Cardiac fibroblast (primary cell): ENCODE results near the gene MACF1.
"Not testable (repeated sequence)": the region's sequence is repeated elsewhere in the genome, so short reads cannot be mapped to it uniquely, and the experiment has no call there.

Source experiments
- DNase-seq, 2 donors: peaks; one replicate each; pipeline versions ENCODE4 v3.0.0 to v3.0.0-alpha.2; 2010; ENCODE audit warnings: low read depth in 2 of 2
- H3K4me3 ChIP-seq, 2 donors: replicated peaks in 1 of 2; 1 replicate in 1 of 2; 2 replicates in 1 of 2; pipeline ENCODE4 v1.5.1; 2011; ENCODE audit warnings: low read depth in 2 of 2, low read length in 2 of 2, mild to moderate bottlenecking in 2 of 2, moderate library complexity in 1 of 2
- CTCF ChIP-seq: IDR thresholded peaks from one replicate; pipeline ENCODE4 v1.5.1; 2011; ENCODE audit warnings: low read depth, mild to moderate bottlenecking, low read length, inconsistent platforms

The MACF1 gene

DNA sequence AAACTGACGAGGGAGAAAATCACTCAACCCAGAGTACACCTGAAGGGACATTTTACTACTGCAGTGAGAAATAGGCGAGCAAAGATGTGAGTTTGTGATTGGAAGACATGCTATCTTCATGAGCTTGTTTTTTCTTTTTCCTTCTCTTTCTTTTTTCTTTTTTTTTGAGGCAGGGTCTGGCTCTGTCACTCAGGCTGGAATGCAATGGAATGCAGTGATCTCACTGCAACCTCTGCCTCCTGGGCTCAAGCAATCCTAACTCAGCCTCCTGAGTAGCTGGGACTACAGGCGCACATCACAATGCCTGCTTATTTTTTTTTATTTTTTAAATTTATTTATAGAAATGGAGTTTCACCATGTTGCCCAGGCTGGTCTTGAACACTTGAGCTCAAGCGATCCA, 312.3 kb downstream of the MACF1 start:
- DNase-seq, H3K4me3 ChIP-seq: not testable (repeated sequence)

DNA sequence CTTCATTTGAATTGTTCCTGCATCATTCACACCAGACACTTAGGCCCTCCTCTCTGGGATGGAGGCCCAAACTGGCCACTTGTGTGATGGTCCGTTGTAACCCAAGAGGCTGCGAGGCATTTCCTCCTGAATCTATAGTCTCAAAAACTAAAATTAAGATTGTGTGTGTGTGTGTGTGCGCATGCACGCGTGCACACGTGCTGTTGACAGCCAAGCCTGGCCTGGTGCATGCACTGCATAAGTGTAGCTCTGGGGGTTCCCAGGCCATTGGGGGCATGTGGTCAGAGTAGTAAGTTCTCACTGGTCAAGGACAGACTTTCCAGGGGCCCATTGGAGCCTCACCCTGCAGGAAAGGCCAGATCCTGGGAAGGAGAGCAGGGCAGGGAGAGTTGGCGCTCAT, 313.4 kb downstream of the MACF1 start:
- not testable (repeated sequence) for H3K4me3 ChIP-seq, DNase-seq

DNA sequence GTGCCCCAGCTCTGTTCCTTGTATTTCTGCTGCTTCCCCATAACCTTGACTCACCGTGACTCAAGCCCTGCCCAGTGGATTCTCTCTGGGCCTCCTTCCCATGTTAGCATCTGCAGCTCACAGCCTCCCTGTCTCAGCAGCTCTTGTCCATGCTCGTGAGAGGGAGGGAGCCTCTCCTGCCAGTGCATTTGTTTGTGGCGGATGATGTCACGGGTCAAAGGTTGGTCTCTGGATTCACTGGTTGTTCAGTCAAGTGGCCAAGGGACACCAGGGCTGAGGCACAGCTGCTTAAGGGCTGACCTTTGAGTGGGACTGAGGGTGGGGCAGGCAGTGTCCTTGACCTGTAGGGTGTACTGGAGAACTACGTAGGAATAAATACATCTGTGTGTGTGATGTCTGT, 314.9 kb downstream of the MACF1 start:
- DNase-seq, H3K4me3 ChIP-seq: not testable (repeated sequence)

- H3K4me3 ChIP-seq, DNase-seq: not testable (repeated sequence)
Observed at GRCh38 chr1:39522221-39522620, 317.7 kb downstream of the MACF1 start.

DNA sequence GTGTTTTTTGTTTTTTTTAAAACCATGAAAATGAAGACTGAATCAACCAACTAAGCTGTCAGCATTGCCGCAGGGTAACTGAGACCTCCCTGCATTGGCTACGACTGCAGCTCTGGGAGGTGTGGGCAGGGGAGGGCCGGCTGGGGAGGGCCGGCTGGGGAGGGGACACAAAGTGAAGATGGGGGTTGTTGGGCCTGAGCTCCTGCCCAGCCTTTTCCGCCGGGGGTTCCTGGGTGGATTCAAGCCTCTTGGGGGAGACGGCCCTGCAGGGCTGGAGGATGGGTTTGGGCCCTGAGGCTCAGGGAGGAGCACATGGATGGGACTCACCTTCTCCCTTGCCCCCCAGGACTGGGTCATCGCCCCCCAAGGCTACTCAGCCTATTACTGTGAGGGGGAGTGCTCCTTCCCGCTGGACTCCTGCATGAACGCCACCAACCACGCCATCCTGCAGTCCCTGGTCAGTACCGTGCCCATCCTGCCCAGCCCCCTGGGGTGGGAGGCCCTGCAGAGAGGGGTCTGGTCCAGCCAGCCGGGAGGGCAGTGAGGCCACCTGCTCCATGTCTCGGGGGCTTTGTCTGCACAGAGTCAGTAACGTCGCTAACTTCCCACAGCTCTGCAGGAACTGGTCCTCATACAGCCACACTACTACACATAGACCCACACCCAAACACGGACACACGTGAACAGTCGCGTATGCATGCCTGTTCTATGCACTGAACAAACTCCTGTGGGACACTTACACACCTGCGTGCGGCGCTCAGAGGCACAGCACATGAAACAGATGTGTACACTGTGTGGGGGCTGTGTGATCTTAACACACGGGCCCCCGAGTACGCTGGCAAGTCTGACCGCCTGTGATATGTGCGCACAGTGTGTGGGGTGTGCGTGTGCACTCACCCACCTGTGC, 318.4 kb downstream of the MACF1 start:
- DNase-seq, result no peak
- no peak for TF ChIP-seq CTCF
- H3K4me3 ChIP-seq, result no peak overlapping the region

DNA sequence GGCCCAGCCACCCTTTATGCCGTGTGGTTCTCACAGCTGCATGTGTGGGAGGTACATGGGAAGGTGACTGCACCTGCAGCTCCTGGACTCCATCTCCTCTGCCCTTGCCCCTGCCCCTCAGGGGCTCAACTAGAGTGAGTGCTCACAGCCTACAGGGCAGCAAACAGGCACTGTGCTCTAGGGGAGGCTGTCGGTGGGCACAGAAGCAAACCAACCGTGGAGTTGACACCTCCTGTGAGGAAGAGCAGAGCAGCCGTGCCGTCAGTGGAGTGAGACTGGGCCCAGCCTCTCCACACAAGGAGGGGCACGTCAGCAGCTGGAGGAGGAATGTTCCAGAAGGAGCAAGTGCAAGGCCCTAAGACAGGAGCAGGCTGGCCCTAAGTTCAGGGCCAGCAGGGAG, 319.7 kb downstream of the MACF1 start:
- no peak for DNase-seq
- no peak for TF ChIP-seq CTCF
- no peak overlapping the region for H3K4me3 ChIP-seq

DNA sequence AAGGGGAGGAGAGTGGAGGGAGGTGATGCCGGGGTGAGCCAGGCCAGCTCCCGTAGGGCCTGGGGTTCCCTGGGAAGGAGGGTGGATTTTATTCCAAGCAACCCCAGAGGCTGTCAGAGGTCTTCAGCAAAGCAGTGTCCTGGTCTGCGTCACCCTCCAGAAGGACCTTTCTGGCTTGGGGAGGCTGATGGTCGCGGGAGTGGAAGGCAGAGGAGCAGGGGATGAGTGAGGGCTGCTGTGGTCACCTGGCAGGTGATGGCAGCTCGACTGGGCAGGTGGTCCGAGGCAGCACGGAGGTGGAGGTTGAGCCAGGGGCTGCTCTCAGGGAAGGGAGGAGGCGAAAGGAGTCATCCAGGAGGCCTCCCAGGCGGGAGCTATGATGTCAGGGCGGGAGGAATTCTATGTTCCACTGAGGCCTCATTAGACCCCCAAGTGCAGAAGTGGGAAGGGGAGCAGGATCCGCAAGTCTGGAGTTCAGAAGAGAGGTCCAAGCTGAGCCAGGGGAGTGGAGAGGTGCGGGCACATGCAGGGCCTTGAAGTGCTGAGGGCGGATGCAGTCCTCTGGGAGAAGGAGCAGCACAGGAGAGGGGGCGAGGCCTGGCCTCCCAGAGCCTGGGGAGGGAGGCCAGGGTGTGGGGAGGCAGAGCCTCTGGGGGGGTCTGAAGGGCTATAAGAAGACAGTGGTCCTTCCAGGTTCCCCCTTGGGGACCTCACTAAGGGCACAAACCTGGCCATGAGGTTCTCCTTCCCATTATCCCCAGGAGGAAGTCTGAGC, 320.3 kb downstream of the MACF1 start:
- no peak for DNase-seq
- H3K4me3 ChIP-seq, result no peak overlapping the region
- no peak for TF ChIP-seq CTCF

GRCh38 chr1:39525366-39526165, 321.1 kb downstream of the MACF1 start:
- DNase-seq, result no peak
- no peak for TF ChIP-seq CTCF
- no peak overlapping the region for H3K4me3 ChIP-seq
